ENCODE results near the gene CELF2.
"Not testable (repeated sequence)": the region's sequence is repeated elsewhere in the genome, so short reads cannot be mapped to it uniquely, and the experiment has no call there.

CELF2 gene

GRCh38 chr10:11104772-11105675 lies 87.4 kb downstream of the CELF2 start:
- no peak for DNase-seq

GRCh38 chr10:11105676-11106004 lies 88.0 kb downstream of the CELF2 start:
- DNase-seq, result no peak

- no peak for DNase-seq
These were observed 89.1 kb downstream of the CELF2 start for GRCh38 chr10:11106621-11107374.

- peak; percentile 62 for DNase-seq
These were observed 90.3 kb downstream of the CELF2 start for GRCh38 chr10:11107948-11108347.

DNA sequence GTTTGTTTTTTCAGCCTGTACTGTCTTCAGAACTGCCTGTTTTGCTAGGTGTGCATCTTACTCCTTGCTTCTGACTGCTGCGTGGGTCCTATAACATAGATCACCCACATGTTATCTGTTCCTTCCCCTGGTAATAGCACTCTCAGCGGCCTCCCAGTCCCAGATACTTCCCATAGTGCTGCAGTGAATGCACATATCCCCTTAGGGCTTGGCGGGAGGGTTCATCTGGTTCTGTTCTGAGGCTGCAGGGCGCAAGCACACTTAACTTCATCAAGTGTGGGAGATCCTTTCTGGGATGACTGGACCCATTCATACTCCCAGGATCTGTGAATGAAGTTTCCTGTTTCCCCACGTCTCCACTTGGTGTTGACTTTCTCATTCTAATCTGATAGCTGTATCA lies 90.7 kb downstream of the CELF2 start:
- DNase-seq, result peak; percentile 42

DNA sequence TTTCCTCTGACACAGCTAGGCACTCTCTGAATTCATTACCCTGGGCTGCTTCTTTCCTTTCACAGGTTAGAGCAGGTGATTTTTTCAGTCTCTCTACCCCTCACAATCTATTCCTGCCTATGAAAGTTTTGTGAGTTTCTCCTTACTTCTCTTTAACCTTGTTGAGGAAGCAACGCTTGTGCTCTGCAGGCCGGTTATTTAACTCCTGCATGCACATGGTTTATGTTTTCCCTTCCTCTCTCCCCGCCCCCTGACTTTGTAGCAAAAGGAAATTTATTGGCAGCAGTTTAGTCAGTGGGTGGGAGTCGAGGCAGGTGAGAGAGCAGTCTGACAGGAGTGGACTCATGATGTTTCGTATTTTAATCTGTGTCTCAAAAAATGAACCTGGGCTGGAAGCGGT lies 91.9 kb downstream of the CELF2 start:
- DNase-seq, result no peak

DNA sequence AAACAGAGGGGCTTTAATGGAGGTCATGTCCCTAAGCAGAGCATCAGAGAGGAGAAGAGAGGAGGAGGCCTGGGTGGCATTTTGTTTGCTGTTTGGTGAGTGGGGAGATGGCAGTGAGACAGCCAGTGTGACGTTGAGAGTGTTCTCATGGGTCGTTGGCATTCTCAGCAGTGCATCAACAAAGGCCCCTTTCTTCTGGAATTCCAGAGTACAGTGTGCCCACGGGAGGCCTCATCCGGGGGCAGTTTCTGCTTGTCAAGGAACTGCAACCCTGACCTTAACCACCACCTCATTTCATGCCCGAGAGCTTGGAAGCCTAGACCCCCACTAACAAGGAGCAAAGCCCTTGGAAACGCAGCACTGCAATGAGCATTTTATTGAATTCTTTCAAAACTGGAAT lies 92.9 kb downstream of the CELF2 start:
- peak; percentile 84 for DNase-seq

GRCh38 chr10:11111490-11111889 lies 93.8 kb downstream of the CELF2 start:
- DNase-seq, result no peak

- no peak for DNase-seq
These were observed 95.0 kb downstream of the CELF2 start for GRCh38 chr10:11112718-11113117.

GRCh38 chr10:11113156-11113555 lies 95.5 kb downstream of the CELF2 start:
- no peak for DNase-seq

- no peak for DNase-seq
These were observed 96.6 kb downstream of the CELF2 start for GRCh38 chr10:11114269-11114668.

- no peak for DNase-seq
These were observed 97.7 kb downstream of the CELF2 start for GRCh38 chr10:11115337-11115736.

DNA sequence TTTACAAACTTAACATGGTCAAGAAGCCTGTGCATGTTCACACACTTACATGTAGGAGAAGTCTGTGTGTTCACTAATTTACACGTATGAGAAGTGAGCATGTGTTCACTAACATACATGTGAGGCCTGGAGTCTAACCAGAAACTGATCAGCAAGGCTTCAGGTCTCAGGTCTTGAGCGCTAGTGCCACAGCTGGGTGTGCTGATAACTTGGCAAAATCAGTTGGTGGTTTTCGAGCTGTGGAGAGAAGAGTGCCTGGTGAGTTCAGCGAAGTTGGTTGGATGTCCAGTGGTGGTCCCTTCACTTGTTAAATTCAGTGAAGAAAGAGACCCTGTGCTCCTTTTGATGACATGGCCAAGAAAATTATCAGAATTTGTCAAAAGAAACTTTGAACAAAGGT lies 98.7 kb downstream of the CELF2 start:
- DNase-seq, result no peak

GRCh38 chr10:11116817-11117216 lies 99.1 kb downstream of the CELF2 start:
- DNase-seq, result no peak

GRCh38 chr10:11118686-11119085 lies 101.0 kb downstream of the CELF2 start:
- DNase-seq, result no peak

GRCh38 chr10:11119843-11120242 lies 102.2 kb downstream of the CELF2 start:
- no peak for DNase-seq

DNA sequence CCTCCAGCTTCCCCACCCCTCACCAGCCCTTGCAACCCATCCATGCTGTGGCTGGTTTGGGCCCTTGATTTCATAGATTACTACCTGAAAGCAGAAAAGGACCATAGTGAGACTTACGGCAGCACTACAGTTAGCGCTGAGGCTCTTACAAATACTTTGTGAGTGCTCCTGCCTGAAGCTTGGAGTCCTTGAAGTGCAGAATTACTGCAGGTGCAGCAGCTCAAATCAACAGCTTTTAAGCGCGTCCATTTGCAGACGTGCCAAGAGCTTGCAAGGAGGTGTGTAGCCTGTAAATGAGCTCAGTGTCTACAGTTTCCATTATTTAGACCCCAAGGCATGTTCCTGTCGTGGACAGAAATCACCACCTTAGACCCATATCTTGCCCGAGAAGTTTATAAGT lies 103.0 kb downstream of the CELF2 start:
- no peak for DNase-seq

GRCh38 chr10:11123892-11124291 lies 106.2 kb downstream of the CELF2 start:
- not testable (repeated sequence) for DNase-seq

GRCh38 chr10:11125004-11125403 lies 107.3 kb downstream of the CELF2 start:
- DNase-seq, result no peak

GRCh38 chr10:11127017-11127416 lies 109.3 kb downstream of the CELF2 start:
- not testable (repeated sequence) for DNase-seq

DNA sequence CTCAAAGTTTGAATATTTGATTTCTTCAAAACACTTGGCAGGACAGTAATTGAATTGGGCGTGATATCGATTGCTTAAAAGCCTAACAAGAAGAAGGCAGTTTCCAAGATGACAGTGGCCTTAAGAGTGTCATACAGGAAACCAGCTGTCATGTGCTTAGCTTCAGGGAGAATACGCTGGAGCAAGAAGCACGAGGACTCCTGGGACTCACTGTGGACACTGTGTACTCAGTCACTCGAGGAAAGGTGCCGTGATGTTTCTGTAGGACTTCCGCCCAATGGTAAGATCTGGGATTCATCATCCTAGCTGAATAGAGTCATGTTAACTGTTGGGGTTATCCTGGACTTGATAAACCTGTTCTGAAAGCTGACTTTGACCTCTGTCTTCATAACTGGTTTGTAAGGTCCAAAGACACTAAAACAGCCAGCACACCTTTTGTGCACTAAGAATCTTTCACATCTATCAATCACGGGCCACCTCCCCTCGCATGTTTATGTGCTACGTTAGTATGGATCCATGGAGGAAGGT lies 113.5 kb downstream of the CELF2 start:
- DNase-seq, result peak; percentile 43

DNA sequence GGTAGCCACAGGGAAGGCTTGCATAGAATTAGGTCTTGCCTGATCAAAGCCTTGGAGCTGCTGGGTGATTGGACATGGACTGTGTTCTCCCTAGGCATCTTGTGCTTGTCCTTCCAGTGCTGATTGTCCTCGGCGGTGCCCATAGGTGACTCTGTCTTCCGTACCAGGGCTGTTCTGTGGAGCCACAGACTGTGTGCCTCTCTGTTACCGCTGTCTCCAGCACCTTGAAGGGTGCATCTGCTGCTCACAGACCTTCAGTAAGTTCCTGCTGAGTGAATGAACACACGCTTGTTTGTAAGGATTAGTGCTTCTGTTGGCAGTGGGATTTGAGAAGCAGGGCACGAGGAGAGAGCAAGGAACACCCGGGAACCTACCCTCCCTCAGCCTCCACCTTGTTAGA lies 116.7 kb downstream of the CELF2 start:
- DNase-seq, result no peak

DNA sequence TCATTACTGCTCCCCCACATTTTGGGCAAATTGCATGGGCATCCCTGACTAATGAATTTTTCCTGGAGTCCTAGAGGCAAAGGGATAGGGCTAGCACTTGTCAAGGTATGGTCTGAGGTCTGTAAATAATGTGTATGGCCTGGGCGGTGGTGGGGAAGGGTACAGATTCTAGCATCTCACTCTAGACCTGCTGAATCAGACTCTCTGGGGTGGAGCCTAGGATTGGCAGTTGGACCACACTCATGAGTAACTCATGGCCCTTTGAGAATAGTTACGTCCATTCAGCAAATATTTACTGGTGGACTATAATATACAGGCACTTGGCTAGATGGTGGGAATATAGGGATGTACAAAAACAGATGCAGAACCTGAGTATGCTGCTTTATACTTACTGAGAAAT lies 118.0 kb downstream of the CELF2 start:
- DNase-seq, result no peak

Data from eye (tissue), 1 donor.